Adrenal gland (tissue), 5 donors: Measurements from ENCODE around the gene C12orf56.

Experiments used
- POLR2A ChIP-seq, 2 donors: fragments of 450-650 bp; IDR thresholded peaks; one replicate each; pipeline ENCODE4 v1.6.1; 2017; ENCODE audit warnings: antibody characterized with exemption in 2 of 2, mild to moderate bottlenecking in 2 of 2, moderate library complexity in 1 of 2
- TF ChIP-seq, protein P1 (sequence below), 6 experiments: fragments of 450-650 bp in 4 of 6; fragments of 200-600 bp in 2 of 6; sonication (generic) in 1 of 6; IDR thresholded peaks; 1 replicate in 5 of 6; 2 replicates in 1 of 6; pipeline versions ENCODE4 v1.5.1 to v1.8.0; 2016 to 2021; ENCODE audit warnings: antibody characterized with exemption in 6 of 6, mild to moderate bottlenecking in 2 of 6, moderate library complexity in 1 of 6
- donor health status: DM: no; HTN: no; CAD: no.

DNA sequence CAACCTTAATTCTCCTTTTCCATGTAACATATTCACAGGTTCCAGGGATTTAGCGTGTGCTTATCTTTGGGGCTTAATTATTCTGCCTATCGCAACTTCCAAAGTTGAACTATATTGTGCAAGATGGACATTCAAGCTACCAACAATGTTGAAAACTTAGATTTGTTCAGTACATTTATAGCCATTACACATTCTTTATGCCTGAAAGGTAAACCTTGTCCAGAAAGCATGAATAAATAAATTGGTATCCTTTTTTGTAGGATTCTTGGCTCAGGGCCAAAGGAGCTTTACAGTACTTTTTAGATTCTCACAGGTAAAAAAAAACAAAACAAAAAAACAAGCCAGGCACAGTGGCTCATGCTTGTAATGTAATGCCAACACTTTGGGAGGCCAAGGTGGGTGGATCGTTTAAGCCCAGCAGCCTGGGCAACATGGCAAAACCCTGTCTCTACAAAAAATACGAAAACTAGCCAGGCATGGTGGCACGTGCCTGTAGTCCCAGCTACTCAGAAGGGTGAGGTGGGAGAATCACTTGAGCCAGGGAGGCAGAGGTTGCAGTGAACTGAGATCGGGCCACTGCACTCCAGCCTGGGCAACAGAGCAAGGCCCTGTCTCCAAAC lies 3.3 kb downstream of the C12orf56 start:
- TF ChIP-seq, protein P1, sequence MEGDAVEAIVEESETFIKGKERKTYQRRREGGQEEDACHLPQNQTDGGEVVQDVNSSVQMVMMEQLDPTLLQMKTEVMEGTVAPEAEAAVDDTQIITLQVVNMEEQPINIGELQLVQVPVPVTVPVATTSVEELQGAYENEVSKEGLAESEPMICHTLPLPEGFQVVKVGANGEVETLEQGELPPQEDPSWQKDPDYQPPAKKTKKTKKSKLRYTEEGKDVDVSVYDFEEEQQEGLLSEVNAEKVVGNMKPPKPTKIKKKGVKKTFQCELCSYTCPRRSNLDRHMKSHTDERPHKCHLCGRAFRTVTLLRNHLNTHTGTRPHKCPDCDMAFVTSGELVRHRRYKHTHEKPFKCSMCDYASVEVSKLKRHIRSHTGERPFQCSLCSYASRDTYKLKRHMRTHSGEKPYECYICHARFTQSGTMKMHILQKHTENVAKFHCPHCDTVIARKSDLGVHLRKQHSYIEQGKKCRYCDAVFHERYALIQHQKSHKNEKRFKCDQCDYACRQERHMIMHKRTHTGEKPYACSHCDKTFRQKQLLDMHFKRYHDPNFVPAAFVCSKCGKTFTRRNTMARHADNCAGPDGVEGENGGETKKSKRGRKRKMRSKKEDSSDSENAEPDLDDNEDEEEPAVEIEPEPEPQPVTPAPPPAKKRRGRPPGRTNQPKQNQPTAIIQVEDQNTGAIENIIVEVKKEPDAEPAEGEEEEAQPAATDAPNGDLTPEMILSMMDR (IDR thresholded peaks at IDR 0.05), result no peak
- no peak for TF ChIP-seq POLR2A (IDR thresholded peaks at IDR 0.05)
